ENCODE measurements around the gene LCN10.

DNA sequence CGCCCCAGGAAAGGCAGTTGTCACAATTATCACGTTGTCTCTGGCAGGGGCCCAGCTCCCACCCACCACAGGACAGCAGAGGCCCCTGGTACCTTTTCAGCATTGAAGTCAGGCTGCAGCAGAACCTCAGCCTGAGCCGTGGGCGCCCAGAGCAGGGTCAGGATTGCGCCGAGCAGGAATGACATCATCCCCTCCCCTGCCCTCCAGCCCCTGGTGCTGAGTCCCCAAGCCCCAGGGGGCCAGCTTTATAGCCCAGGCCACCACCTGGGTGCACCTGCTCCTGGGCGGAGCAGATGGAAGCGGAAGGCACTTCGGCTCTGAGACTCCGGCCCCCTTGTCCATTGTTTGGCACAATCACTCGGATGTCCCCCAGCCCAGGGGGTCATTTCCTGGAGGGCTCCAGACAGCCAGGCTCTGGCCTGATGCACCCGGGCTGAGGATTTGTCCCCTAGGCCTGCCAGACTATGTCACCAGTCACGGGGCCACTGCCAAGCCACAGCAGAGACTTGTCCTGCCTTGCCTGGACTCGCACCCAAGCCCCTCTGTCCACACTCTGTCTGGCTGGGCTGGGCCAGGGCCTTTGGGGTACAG lies 21.7 kb upstream of the LCN10 start, which contains the start of gene LCN15:
- TF ChIP-seq, protein P1, sequence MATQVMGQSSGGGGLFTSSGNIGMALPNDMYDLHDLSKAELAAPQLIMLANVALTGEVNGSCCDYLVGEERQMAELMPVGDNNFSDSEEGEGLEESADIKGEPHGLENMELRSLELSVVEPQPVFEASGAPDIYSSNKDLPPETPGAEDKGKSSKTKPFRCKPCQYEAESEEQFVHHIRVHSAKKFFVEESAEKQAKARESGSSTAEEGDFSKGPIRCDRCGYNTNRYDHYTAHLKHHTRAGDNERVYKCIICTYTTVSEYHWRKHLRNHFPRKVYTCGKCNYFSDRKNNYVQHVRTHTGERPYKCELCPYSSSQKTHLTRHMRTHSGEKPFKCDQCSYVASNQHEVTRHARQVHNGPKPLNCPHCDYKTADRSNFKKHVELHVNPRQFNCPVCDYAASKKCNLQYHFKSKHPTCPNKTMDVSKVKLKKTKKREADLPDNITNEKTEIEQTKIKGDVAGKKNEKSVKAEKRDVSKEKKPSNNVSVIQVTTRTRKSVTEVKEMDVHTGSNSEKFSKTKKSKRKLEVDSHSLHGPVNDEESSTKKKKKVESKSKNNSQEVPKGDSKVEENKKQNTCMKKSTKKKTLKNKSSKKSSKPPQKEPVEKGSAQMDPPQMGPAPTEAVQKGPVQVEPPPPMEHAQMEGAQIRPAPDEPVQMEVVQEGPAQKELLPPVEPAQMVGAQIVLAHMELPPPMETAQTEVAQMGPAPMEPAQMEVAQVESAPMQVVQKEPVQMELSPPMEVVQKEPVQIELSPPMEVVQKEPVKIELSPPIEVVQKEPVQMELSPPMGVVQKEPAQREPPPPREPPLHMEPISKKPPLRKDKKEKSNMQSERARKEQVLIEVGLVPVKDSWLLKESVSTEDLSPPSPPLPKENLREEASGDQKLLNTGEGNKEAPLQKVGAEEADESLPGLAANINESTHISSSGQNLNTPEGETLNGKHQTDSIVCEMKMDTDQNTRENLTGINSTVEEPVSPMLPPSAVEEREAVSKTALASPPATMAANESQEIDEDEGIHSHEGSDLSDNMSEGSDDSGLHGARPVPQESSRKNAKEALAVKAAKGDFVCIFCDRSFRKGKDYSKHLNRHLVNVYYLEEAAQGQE (IDR thresholded peaks at IDR 0.05; ENCODE audit: insufficient replicate concordance, low read depth) = no peak
- TF ChIP-seq, protein P2, sequence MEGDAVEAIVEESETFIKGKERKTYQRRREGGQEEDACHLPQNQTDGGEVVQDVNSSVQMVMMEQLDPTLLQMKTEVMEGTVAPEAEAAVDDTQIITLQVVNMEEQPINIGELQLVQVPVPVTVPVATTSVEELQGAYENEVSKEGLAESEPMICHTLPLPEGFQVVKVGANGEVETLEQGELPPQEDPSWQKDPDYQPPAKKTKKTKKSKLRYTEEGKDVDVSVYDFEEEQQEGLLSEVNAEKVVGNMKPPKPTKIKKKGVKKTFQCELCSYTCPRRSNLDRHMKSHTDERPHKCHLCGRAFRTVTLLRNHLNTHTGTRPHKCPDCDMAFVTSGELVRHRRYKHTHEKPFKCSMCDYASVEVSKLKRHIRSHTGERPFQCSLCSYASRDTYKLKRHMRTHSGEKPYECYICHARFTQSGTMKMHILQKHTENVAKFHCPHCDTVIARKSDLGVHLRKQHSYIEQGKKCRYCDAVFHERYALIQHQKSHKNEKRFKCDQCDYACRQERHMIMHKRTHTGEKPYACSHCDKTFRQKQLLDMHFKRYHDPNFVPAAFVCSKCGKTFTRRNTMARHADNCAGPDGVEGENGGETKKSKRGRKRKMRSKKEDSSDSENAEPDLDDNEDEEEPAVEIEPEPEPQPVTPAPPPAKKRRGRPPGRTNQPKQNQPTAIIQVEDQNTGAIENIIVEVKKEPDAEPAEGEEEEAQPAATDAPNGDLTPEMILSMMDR (IDR thresholded peaks at IDR 0.05; ENCODE audit: insufficient read depth, low read length) = no peak
- TF ChIP-seq GABPA (IDR thresholded peaks at IDR 0.05; ENCODE audit: low read depth) (no peak), POLR2AphosphoS5 (IDR thresholded peaks at IDR 0.05; ENCODE audit: low read depth) (no peak), SPI1 (IDR thresholded peaks at IDR 0.05; ENCODE audit: borderline replicate concordance, low read depth) (no peak)
